ENCODE measurements around the gene SLC16A8.

Gene SLC16A8

DNA sequence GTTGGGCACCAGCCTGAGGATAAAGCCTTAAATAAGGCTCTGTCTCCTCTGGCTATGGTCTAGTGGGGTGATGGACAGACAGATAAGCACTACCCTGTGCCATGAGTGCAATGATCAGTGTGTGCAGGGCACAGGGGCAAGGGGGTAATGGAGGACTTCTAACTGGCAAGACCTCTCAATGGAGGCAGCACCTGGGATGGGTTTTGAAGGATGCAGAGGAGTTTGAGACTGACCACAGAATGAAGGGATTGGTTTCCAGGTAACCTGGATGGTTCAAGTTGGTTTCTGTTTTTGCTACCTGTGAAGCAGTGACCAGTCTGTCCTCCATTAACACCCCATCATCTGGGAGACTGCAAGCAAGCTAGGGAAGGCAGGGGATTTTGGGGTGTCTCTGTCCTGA lies 54.6 kb downstream of the SLC16A8 start:
- no peak for DNase-seq (ENCODE audit: low read depth in 2 of 2)

DNA sequence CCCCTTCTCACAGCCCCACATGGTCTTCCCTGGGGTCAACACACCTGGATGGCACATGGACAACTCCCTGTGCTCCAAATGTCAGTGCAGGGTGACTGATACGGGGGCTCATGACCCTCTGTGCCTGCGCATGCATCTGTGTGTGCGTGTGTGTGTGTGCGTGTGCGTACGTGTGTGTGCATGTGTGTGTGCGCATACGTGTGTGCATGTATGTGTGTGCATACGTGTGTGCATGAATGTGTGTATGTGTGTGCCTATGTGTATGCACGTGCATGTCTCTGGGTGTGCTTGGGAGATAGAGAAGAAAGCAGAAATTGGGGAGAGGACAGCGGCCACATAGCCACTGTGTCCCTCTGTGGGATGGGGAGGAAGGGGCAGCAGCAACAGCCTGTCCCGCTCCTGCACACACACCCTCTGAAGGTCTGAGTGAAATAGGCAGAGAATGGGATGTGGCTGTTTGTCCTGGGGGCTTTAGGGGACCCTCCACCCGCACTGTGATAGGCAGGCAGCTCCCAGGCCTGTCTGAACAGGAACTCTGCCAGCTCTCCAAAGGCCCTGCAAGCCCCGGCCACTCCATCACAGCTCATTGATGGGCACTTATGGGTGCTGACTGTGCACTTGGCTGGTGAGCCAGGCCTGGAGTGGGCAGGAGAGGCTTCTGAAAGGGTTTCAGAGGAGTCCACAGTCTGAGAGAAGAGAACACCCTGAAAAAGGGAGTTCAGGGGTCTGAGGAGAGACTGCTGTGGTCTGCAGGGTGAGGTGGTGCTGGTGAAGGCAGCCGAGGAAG lies 55.4 kb downstream of the SLC16A8 start:
- DNase-seq (ENCODE audit: low read depth in 2 of 2), result no peak
